H1 (cell line): Measurements from ENCODE around the gene GSDME. TPM values are rescaled to one million over a fixed set of nuclear protein-coding genes. Genes with fewer than 3 reads are reported as not detected.

Experiments
- CTCF ChIA-PET: fragments of 300-600 bp; sonication (Branson Sonifier 250); formaldehyde crosslinking; loops from one replicate; lab custom pipeline; 2021; ENCODE audit not compliant: partially characterized antibody; lab: Charles Lee
- POLR2A ChIA-PET: fragments of 300-600 bp; sonication (Branson Sonifier 250); formaldehyde crosslinking; loops from one replicate; lab custom pipeline; 2021; ENCODE audit warnings: inconsistent platforms; ENCODE audit not compliant: partially characterized antibody; lab: Charles Lee
- DNase-seq, 2 experiments: peaks; one replicate each; pipeline versions ENCODE4 v3.0.0 to v3.0.0-alpha.2; 2010 to 2022; ENCODE audit warnings: low spot score in 2 of 2, low read depth in 1 of 2, mixed read lengths in 1 of 2
- FAIRE-seq: peaks from 2 replicates; lab custom pipeline; 2011; peaks lifted over from hg19 to GRCh38; lab: Jason Lieb, UNC
- H2AFZ ChIP-seq: 2 replicates; pipeline ENCODE4 v1.8.1; 2012; ENCODE audit warnings: low read length, inconsistent platforms
- H2AK5ac ChIP-seq: 2 replicates; pipeline ENCODE4 v1.6.1; 2013; ENCODE audit warnings: low read depth, low read length
- H2BK120ac ChIP-seq: replicated peaks from 2 replicates; pipeline ENCODE3; 2013; ENCODE audit warnings: low read depth, low read length, inconsistent platforms
- H2BK12ac ChIP-seq: 2 replicates; pipeline ENCODE4 v1.6.1; 2013; ENCODE audit warnings: low read depth, low read length
- H2BK15ac ChIP-seq: 2 replicates; pipeline ENCODE4 v1.6.1; 2013; ENCODE audit warnings: low read length
- H2BK20ac ChIP-seq: 2 replicates; pipeline ENCODE4 v1.6.1; 2013; ENCODE audit warnings: low read length
- H2BK5ac ChIP-seq: 2 replicates; pipeline ENCODE4 v1.6.1; 2013; ENCODE audit warnings: low read depth, low read length
- H3K14ac ChIP-seq: 2 replicates; pipeline ENCODE4 v1.6.1; 2013; ENCODE audit warnings: inconsistent platforms; ENCODE audit not compliant: insufficient read length
- H3K18ac ChIP-seq: 2 replicates; pipeline ENCODE4 v1.6.1; 2013; ENCODE audit warnings: low read length; ENCODE audit errors: extremely low read depth
- H3K23ac ChIP-seq: 2 replicates; pipeline ENCODE4 v1.6.1; 2013; ENCODE audit warnings: inconsistent platforms; ENCODE audit not compliant: insufficient read length
- H3K23me2 ChIP-seq: 2 replicates; pipeline ENCODE4 v1.6.1; 2013; ENCODE audit warnings: low read depth, low read length
- H3K27ac ChIP-seq: 2 replicates; pipeline ENCODE4 v1.6.1; 2011; ENCODE audit warnings: low read depth, low read length, inconsistent platforms
- H3K27me3 ChIP-seq, 4 experiments: replicated peaks in 1 of 4; 1 replicate in 1 of 4; 2 replicates in 3 of 4; pipeline versions ENCODE4 v1.6.1 to v1.8.1; 2011 to 2013; ENCODE audit warnings: low read length in 3 of 4, mild to moderate bottlenecking in 3 of 4, inconsistent platforms in 2 of 4, mixed read lengths in 2 of 4, moderate library complexity in 1 of 4; ENCODE audit not compliant: control insufficient read depth in 3 of 4, insufficient read depth in 3 of 4; ENCODE audit errors: extremely low read depth in 1 of 4
- H3K36me3 ChIP-seq, 4 experiments: 2 replicates each; pipeline versions ENCODE4 v1.6.1 to v1.8.1; 2011 to 2013; ENCODE audit warnings: mild to moderate bottlenecking in 4 of 4, low read length in 3 of 4, moderate library complexity in 2 of 4, control low read depth in 1 of 4, inconsistent platforms in 1 of 4; ENCODE audit not compliant: insufficient read depth in 4 of 4, control insufficient read depth in 2 of 4
- H3K4ac ChIP-seq: replicated peaks from 2 replicates; pipeline ENCODE3; 2013; ENCODE audit warnings: low read length, low read depth, mixed read lengths, inconsistent platforms; ENCODE audit not compliant: insufficient read length
- H3K4me1 ChIP-seq, 4 experiments: replicated peaks in 1 of 4; 1 replicate in 1 of 4; 2 replicates in 3 of 4; pipeline versions ENCODE4 v1.6.1 to v1.8.1; 2011 to 2013; ENCODE audit warnings: low read length in 3 of 4, inconsistent platforms in 2 of 4, mixed read lengths in 1 of 4; ENCODE audit not compliant: insufficient read depth in 4 of 4, control insufficient read depth in 3 of 4
- H3K4me2 ChIP-seq, 2 experiments: 2 replicates each; pipeline versions ENCODE4 v1.6.1 to v1.8.1; 2011 to 2013; ENCODE audit warnings: low read depth in 2 of 2, low read length in 2 of 2, control low read depth in 1 of 2, inconsistent platforms in 1 of 2, mild to moderate bottlenecking in 1 of 2; ENCODE audit not compliant: insufficient read depth in 1 of 2
- H3K4me3 ChIP-seq, 4 experiments: fragments of 200-600, 300-600 bp in 1 of 4; sonication (generic), shearing (Covaris generic), sonication (Bioruptor Twin) in 1 of 4; 2 replicates each; pipeline versions ENCODE4 v1.5.1 to v1.8.1; 2011 to 2016; ENCODE audit warnings: low read length in 4 of 4, low read depth in 3 of 4, control low read depth in 2 of 4, inconsistent platforms in 2 of 4, mild to moderate bottlenecking in 2 of 4, mixed read lengths in 1 of 4, moderate library complexity in 1 of 4; ENCODE audit not compliant: insufficient read depth in 2 of 4; ENCODE audit errors: extremely low read depth in 1 of 4
- H3K56ac ChIP-seq: replicated peaks from 2 replicates; pipeline ENCODE3; 2013; ENCODE audit warnings: low read depth, mild to moderate bottlenecking, mixed read lengths, low read length, inconsistent platforms; ENCODE audit not compliant: insufficient read length
- H3K79me1 ChIP-seq: 2 replicates; pipeline ENCODE4 v1.6.1; 2013; ENCODE audit warnings: low read depth, low read length, control low read depth
- H3K79me2 ChIP-seq, 2 experiments: 2 replicates each; pipeline versions ENCODE4 v1.6.1 to v1.8.1; 2012 to 2013; ENCODE audit warnings: low read length in 2 of 2, mild to moderate bottlenecking in 2 of 2, inconsistent platforms in 1 of 2; ENCODE audit not compliant: insufficient read depth in 2 of 2, control insufficient read depth in 1 of 2
- H3K9ac ChIP-seq, 4 experiments: replicated peaks in 1 of 4; 1 replicate in 1 of 4; 2 replicates in 3 of 4; pipeline versions ENCODE4 v1.6.1 to v1.8.1; 2011 to 2013; ENCODE audit warnings: low read depth in 3 of 4, low read length in 3 of 4, control low read depth in 2 of 4, mild to moderate bottlenecking in 2 of 4, moderate library complexity in 2 of 4, inconsistent platforms in 1 of 4; ENCODE audit errors: extremely low read depth in 1 of 4
- H3K9me3 ChIP-seq, 2 experiments: 2 replicates each; pipeline versions ENCODE4 v1.6.1 to v1.8.1; 2012 to 2013; ENCODE audit warnings: mild to moderate bottlenecking in 2 of 2, moderate library complexity in 2 of 2, control low read depth in 1 of 2, inconsistent platforms in 1 of 2, low read depth in 1 of 2, low read length in 1 of 2, mixed read lengths in 1 of 2; ENCODE audit not compliant: insufficient read depth in 2 of 2
- H4K20me1 ChIP-seq, 2 experiments: replicated peaks in 1 of 2; 2 replicates each; pipeline versions ENCODE3 to v1.8.1; 2011 to 2013; ENCODE audit warnings: inconsistent platforms in 2 of 2, low read length in 2 of 2, mild to moderate bottlenecking in 1 of 2; ENCODE audit not compliant: insufficient read depth in 2 of 2, control insufficient read depth in 1 of 2
- H4K5ac ChIP-seq: 2 replicates; pipeline ENCODE4 v1.6.1; 2013; ENCODE audit warnings: low read length, low read depth, mixed read lengths, inconsistent platforms; ENCODE audit not compliant: insufficient read length
- H4K8ac ChIP-seq: 2 replicates; pipeline ENCODE4 v1.8.0; 2013; ENCODE audit warnings: mild to moderate bottlenecking, moderate library complexity, low read length, inconsistent platforms; ENCODE audit not compliant: insufficient read depth; ENCODE audit errors: extremely low read depth
- H4K91ac ChIP-seq: replicated peaks from 2 replicates; pipeline ENCODE3; 2013; ENCODE audit warnings: low read length, mixed read lengths, inconsistent platforms; ENCODE audit not compliant: insufficient read length
- CBX5 ChIP-seq: fragments of 300-800, 300-1000 bp; sonication (generic); IDR thresholded peaks from 2 replicates; pipeline ENCODE4 v1.7.1; 2016; ENCODE audit warnings: antibody characterized with exemption, low read length, low read depth
- GTF2F1 ChIP-seq: IDR thresholded peaks from 2 replicates; pipeline ENCODE4 v1.6.1; 2012; ENCODE audit warnings: low read depth, low read length, improper control_type of control experiment, borderline replicate concordance
- HDAC6 ChIP-seq: IDR thresholded peaks from one replicate; pipeline ENCODE4 v1.7.1; 2012; ENCODE audit warnings: low read depth, mild to moderate bottlenecking, inconsistent platforms, low read length, moderate library complexity
- NRF1 ChIP-seq: IDR thresholded peaks from 2 replicates; pipeline ENCODE4 v1.6.1; 2011; ENCODE audit warnings: mild to moderate bottlenecking, low read depth, low read length, improper control_type of control experiment
- PHF8 ChIP-seq: fragments of 200-600 bp; sonication (generic); conservative IDR thresholded peaks from 2 replicates; pipeline ENCODE4 v1.7.1; 2012; ENCODE audit warnings: low read depth, mild to moderate bottlenecking, inconsistent platforms, low read length, moderate library complexity
- TCF12 ChIP-seq: IDR thresholded peaks from 2 replicates; pipeline ENCODE4 v1.6.1; 2011; ENCODE audit warnings: low read depth, mild to moderate bottlenecking, low read length
- WGBS, 2 experiments: shearing (Covaris generic) in 1 of 2; methylation state at CpG; one replicate each; pipeline versions ENCODE4 v1.1.6 to v1.1.7; 2013 to 2015; ENCODE audit warnings: low lambda C conversion rate in 2 of 2, mixed read lengths in 2 of 2, inconsistent platforms in 1 of 2, low coverage in 1 of 2, missing lambda C conversion rate in 1 of 2; ENCODE audit not compliant: insufficient replicate concordance in 2 of 2, insufficient coverage in 1 of 2, insufficient read length in 1 of 2; ENCODE audit errors: extremely low coverage in 1 of 2, missing lambda C conversion rate in 1 of 2; 5-methylcytosine and 5-hydroxymethylcytosine counted together
- polyA plus RNA-seq, 7 experiments: library from polyadenylated mRNA; depleted of rRNA in 3 of 7; stranded (reverse) in 5 of 7; unstranded in 2 of 7; fragments of >200 nt in 5 of 7; fragments of 200-250 nt in 2 of 7; gene quantifications; 1 replicate in 5 of 7; 2 replicates in 1 of 7; 4 replicates in 1 of 7; pipeline versions ENCODE4 v1.2.1 to v1.2.3, GENCODE V29; 2011 to 2013; ENCODE audit warnings: missing spikeins in 2 of 7, mixed read lengths in 2 of 7
- total RNA-seq: library from RNA; stranded (reverse); fragmentation: NEBNext Ultra II Directional; extraction: Animal tissue kit (Norgen Biotek cat#: 25700); gene quantifications from 2 replicates; pipeline ENCODE4 v1.2.1, GENCODE V29; 2021
- TF ChIP-seq, protein P1 (sequence below): IDR thresholded peaks from 2 replicates; pipeline ENCODE4 v1.6.1; 2012; ENCODE audit warnings: inconsistent platforms

Gene GSDME
- total and polyA plus RNA-seq, 2 of the 8 experiments (the other 6 are each of a cell fraction or from before 2014, with no cell fraction given), result 5.4 to 7.6 TPM

GRCh38 chr7:24718977-24719491 is 38.2 kb downstream of the GSDME start:
- no peak overlapping the region for H3K4me2 ChIP-seq
- no peak overlapping the region for H3K56ac ChIP-seq
- no peak overlapping the region for H2AFZ ChIP-seq
- H3K36me3 ChIP-seq, result no peaks in the 10 kb centered on the region
- no peaks in the 10 kb centered on the region for H3K27me3 ChIP-seq
- no peaks in the 10 kb centered on the region for H3K79me2 ChIP-seq
- H2BK120ac ChIP-seq, result no peak overlapping the region
- FAIRE-seq (no peak), DNase-seq (peak in 1 of 2 experiments; percentile 32)
- peak overlapping the region; percentile 65; the same call in 1 of the 2 replicates for H2AK5ac ChIP-seq
- H2BK12ac ChIP-seq, result no peak overlapping the region; the same call in 1 of the 2 replicates
- ChIA-PET POLR2A (no interaction called here), CTCF (interaction anchor here (1.2 to 6.0 kb wide), 4 partner anchors 10 to 780 kb away, joined by 3 to 69 read pairs (median 8); no protein-coding TSS in a partner anchor)
- no peaks in the 10 kb centered on the region for H3K79me1 ChIP-seq
- H3K4me1 ChIP-seq, result peaks cover 0 to 6% (median 5%) of the 10 kb centered on the region in 4 experiments; a peak in 6 of 7 replicates
- no peak overlapping the region for H2BK5ac ChIP-seq
- H4K8ac ChIP-seq, result no peak overlapping the region
- H4K91ac ChIP-seq, result no peak overlapping the region
- H3K9ac ChIP-seq, result no peak overlapping the region
- H2BK20ac ChIP-seq, result no peak overlapping the region
- TF ChIP-seq NRF1 (no peak), GTF2F1 (no peak), CBX5 (no peak), PHF8 (no peak), HDAC6 (no peak), TCF12 (no peak)
- TF ChIP-seq, protein P1, sequence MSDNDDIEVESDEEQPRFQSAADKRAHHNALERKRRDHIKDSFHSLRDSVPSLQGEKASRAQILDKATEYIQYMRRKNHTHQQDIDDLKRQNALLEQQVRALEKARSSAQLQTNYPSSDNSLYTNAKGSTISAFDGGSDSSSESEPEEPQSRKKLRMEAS, result no peak
- no peak overlapping the region for H3K4me3 ChIP-seq
- H3K23ac ChIP-seq, result no peak overlapping the region
- H4K5ac ChIP-seq, result no peak overlapping the region
- H3K27ac ChIP-seq, result no peak overlapping the region
- no peak overlapping the region for H3K14ac ChIP-seq
- no peaks in the 10 kb centered on the region for H4K20me1 ChIP-seq
- H3K4ac ChIP-seq, result no peak overlapping the region
- 91% methylated on average over 11 of the region's 13 CpGs; no CpG with 5 or more reads in 1 of the 2 experiments for WGBS, 2 experiments
- no peaks in the 10 kb centered on the region for H3K9me3 ChIP-seq
- 0 out of 2 replicates have a peak overlapping the region, but pooled peaks have one; percentile 76 for H2BK15ac ChIP-seq
- no peaks in the 10 kb centered on the region for H3K23me2 ChIP-seq
- H3K18ac ChIP-seq, result no peak overlapping the region
